H1 (cell line): ENCODE measurements around the gene TMEM178B. TPM values are rescaled to one million over a fixed set of nuclear protein-coding genes. Genes with fewer than 3 reads are reported as not detected.

ENCODE experiments used
- CBX5 ChIP-seq: fragments of 300-800, 300-1000 bp; sonication (generic); IDR thresholded peaks from 2 replicates; pipeline ENCODE4 v1.7.1; 2016; ENCODE audit warnings: antibody characterized with exemption, low read length, low read depth
- CHD7 ChIP-seq: fragments of 300-600 bp; sonication (generic); IDR thresholded peaks from 2 replicates; pipeline ENCODE4 v1.7.1; 2012; ENCODE audit warnings: low read length, moderate library complexity, mild to moderate bottlenecking, inconsistent platforms; ENCODE audit not compliant: insufficient replicate concordance
- GTF2F1 ChIP-seq: IDR thresholded peaks from 2 replicates; pipeline ENCODE4 v1.6.1; 2012; ENCODE audit warnings: low read depth, low read length, improper control_type of control experiment, borderline replicate concordance
- MAFK ChIP-seq: IDR thresholded peaks from 2 replicates; pipeline ENCODE4 v1.6.1; 2012; ENCODE audit warnings: low read depth, mild to moderate bottlenecking, improper control_type of control experiment, low read length
- RBBP5 ChIP-seq: IDR thresholded peaks from 2 replicates; pipeline ENCODE4 v1.7.1; 2012; ENCODE audit warnings: low read depth, mild to moderate bottlenecking, inconsistent platforms, low read length, moderate library complexity, borderline replicate concordance
- RFX5 ChIP-seq: IDR thresholded peaks from 2 replicates; pipeline ENCODE4 v1.6.1; 2011; ENCODE audit warnings: low read depth, low read length, improper control_type of control experiment, borderline replicate concordance
- RNF2 ChIP-seq: fragments of 200-900, 300-1000 bp; sonication (generic); IDR thresholded peaks from 2 replicates; pipeline ENCODE4 v1.7.1; 2016; ENCODE audit warnings: borderline replicate concordance, low read depth, mild to moderate bottlenecking, antibody characterized with exemption, low read length; ENCODE audit not compliant: poor library complexity, severe bottlenecking; ENCODE audit errors: missing control alignments
- SIX5 ChIP-seq: IDR thresholded peaks from 2 replicates; pipeline ENCODE4 v1.6.1; 2011; ENCODE audit warnings: mild to moderate bottlenecking, low read depth, low read length
- TAF1 ChIP-seq: IDR thresholded peaks from 2 replicates; pipeline ENCODE4 v1.6.1; 2011; ENCODE audit warnings: mild to moderate bottlenecking, low read depth, low read length
- TBP ChIP-seq: IDR thresholded peaks from 2 replicates; pipeline ENCODE4 v1.6.1; 2011; ENCODE audit warnings: low read depth, low read length, improper control_type of control experiment
- polyA plus RNA-seq, 7 experiments: library from polyadenylated mRNA; depleted of rRNA in 3 of 7; stranded (reverse) in 5 of 7; unstranded in 2 of 7; fragments of >200 nt in 5 of 7; fragments of 200-250 nt in 2 of 7; gene quantifications; 1 replicate in 5 of 7; 2 replicates in 1 of 7; 4 replicates in 1 of 7; pipeline versions ENCODE4 v1.2.1 to v1.2.3, GENCODE V29; 2011 to 2013; ENCODE audit warnings: missing spikeins in 2 of 7, mixed read lengths in 2 of 7
- total RNA-seq: library from RNA; stranded (reverse); fragmentation: NEBNext Ultra II Directional; extraction: Animal tissue kit (Norgen Biotek cat#: 25700); gene quantifications from 2 replicates; pipeline ENCODE4 v1.2.1, GENCODE V29; 2021

TMEM178B gene
- total and polyA plus RNA-seq, 2 of the 8 experiments (the other 6 are each of a cell fraction or from before 2014, with no cell fraction given), result 5.3 to 18.1 TPM

- TF ChIP-seq CHD7, result no peak
- no peak for TF ChIP-seq RNF2
- TF ChIP-seq MAFK, result no peak
- no peak for TF ChIP-seq RBBP5
- no peak for TF ChIP-seq RFX5
- TF ChIP-seq CBX5, result no peak
- TF ChIP-seq TAF1, result no peak
- TF ChIP-seq SIX5, result no peak
- TF ChIP-seq GTF2F1, result no peak
- no peak for TF ChIP-seq TBP
Measured at GRCh38 chr7:141167381-141167964, 93.6 kb downstream of the TMEM178B start (continued).
